Epidermal melanocyte (primary cell): ENCODE measurements around the gene ENTPD8.
"Not testable (repeated sequence)": the region's sequence is repeated elsewhere in the genome, so short reads cannot be mapped to it uniquely, and the experiment has no call there.

Experiments
- DNase-seq: peaks from one replicate; pipeline ENCODE4 v3.0.0; 2011; ENCODE audit warnings: low spot score; ENCODE audit not compliant: insufficient read length

Gene ENTPD8

GRCh38 chr9:137458194-137459151 lies 17.3 kb upstream of the ENTPD8 start:
- DNase-seq = no peak

GRCh38 chr9:137457406-137458193 lies 16.4 kb upstream of the ENTPD8 start:
- no peak for DNase-seq

- DNase-seq = no peak
Observed at GRCh38 chr9:137456864-137457405, 15.8 kb upstream of the ENTPD8 start.

GRCh38 chr9:137456061-137456863 lies 15.1 kb upstream of the ENTPD8 start:
- no peak for DNase-seq

- DNase-seq = no peak
Observed at GRCh38 chr9:137455359-137455991, 14.3 kb upstream of the ENTPD8 start.

- DNase-seq = no peak
Observed at GRCh38 chr9:137454597-137455358, 13.6 kb upstream of the ENTPD8 start.

GRCh38 chr9:137454145-137454596 lies 13.0 kb upstream of the ENTPD8 start:
- no peak for DNase-seq

- DNase-seq = peak; percentile 86
Observed at GRCh38 chr9:137453643-137454081, 12.5 kb upstream of the ENTPD8 start.

GRCh38 chr9:137452761-137453642 lies 11.8 kb upstream of the ENTPD8 start:
- no peak for DNase-seq

- no peak for DNase-seq
Observed at GRCh38 chr9:137452006-137452760, 11.0 kb upstream of the ENTPD8 start.

- not testable (repeated sequence) for DNase-seq
Observed at GRCh38 chr9:137451264-137452005, 10.3 kb upstream of the ENTPD8 start.

- DNase-seq = not testable (repeated sequence)
Observed at GRCh38 chr9:137450539-137451222, 9.5 kb upstream of the ENTPD8 start.

GRCh38 chr9:137449931-137450538 lies 8.9 kb upstream of the ENTPD8 start:
- no peak for DNase-seq

GRCh38 chr9:137449081-137449844 lies 8.1 kb upstream of the ENTPD8 start:
- DNase-seq = no peak

- no peak for DNase-seq
Observed at GRCh38 chr9:137448602-137448962, 7.4 kb upstream of the ENTPD8 start.
